GM23248 (cell line): ENCODE measurements around the gene FAM89B.

Source experiments
- EZH2 ChIP-seq: fragments of 200-600 bp; sonication (generic); IDR thresholded peaks from 2 replicates; pipeline ENCODE4 v1.6.1; 2018; ENCODE audit warnings: antibody characterized with exemption, mild to moderate bottlenecking; ENCODE audit not compliant: insufficient read depth, poor library complexity, severe bottlenecking
- EZH2phosphoT487 ChIP-seq: fragments of 200-600 bp; sonication (generic); IDR thresholded peaks from 2 replicates; pipeline ENCODE4 v1.6.1; 2018; ENCODE audit warnings: antibody characterized with exemption, moderate library complexity, mild to moderate bottlenecking, low read depth; ENCODE audit not compliant: insufficient read depth

GRCh38 chr11:65615229-65615949 lies 43.1 kb downstream of the FAM89B start, which contains the start of gene PCNX3:
- TF ChIP-seq EZH2 (no peak), EZH2phosphoT487 (no peak)
